Measurements from ENCODE around the gene SPNS1. TPM values are rescaled to one million over a fixed set of nuclear protein-coding genes. Genes with fewer than 3 reads are reported as not detected.

SPNS1 gene
- total and polyA plus RNA-seq, 2 donors (not counting 1 experiment from before 2014, with no cell fraction given): 36.4 to 47.6 TPM

- Mint-ChIP-seq H3K27me3 (peaks cover 6% of the 10 kb centered on the region), H3K27ac (no peak overlapping the region), H3K4me3 (no peak overlapping the region), H3K4me1 (peaks cover 3% of the 10 kb centered on the region), H3K9me3 (ENCODE audit: insufficient read depth) (no peaks in the 10 kb centered on the region)
- Histone ChIP-seq H3K27me3 (replicated peaks in 1 of 4; ENCODE audit: control extremely low read depth in 1 of 4, control insufficient read depth in 3 of 4, insufficient read depth in 4 of 4, low read length in 3 of 4) (peaks cover 0 to 5% (median 0%) of the 10 kb centered on the region in 4 experiments), H3K4me1 (ENCODE audit: control insufficient read depth in 2 of 2, insufficient read depth in 2 of 2, low read length in 2 of 2) (no peaks in the 10 kb centered on the region), H4K20me1 (ENCODE audit: control insufficient read depth, insufficient read depth, low read length, poor library complexity, severe bottlenecking) (no peaks in the 10 kb centered on the region), H3K4me3 (ENCODE audit: control extremely low read depth in 1 of 5, extremely low read depth in 1 of 5, insufficient read depth in 1 of 5, low read depth in 2 of 5, low read length in 4 of 5) (no peak overlapping the region), H3K4me2 (replicated peaks; ENCODE audit: low read depth, low read length, poor library complexity, severe bottlenecking) (no peak overlapping the region), H3K36me3 (replicated peaks in 1 of 2; ENCODE audit: control extremely low read depth in 1 of 2, control insufficient read depth in 1 of 2, extremely low read depth in 1 of 2, insufficient read depth in 2 of 2, low read length in 1 of 2) (no peaks in the 10 kb centered on the region), H2AFZ (ENCODE audit: insufficient read depth, low read depth, low read length, poor library complexity, severe bottlenecking) (no peak overlapping the region), H3K79me2 (ENCODE audit: control insufficient read depth, insufficient read depth, low read length) (no peaks in the 10 kb centered on the region), H3K9me3 (ENCODE audit: control extremely low read depth in 1 of 3, control insufficient read depth in 2 of 3, insufficient read depth in 1 of 3, low read length in 2 of 3) (no peaks in the 10 kb centered on the region), H3K27ac (ENCODE audit: low read length in 2 of 2) (no peak overlapping the region), H3K9ac (ENCODE audit: low read length) (no peak overlapping the region)
- TF ChIP-seq EZH2 (IDR thresholded peaks at IDR 0.05; ENCODE audit: borderline replicate concordance, insufficient read depth, low read depth, low read length, poor library complexity, severe bottlenecking): no peak
- TF ChIP-seq CTCF (IDR thresholded peaks at IDR 0.05): no peak
- ATAC-seq (ENCODE audit: low read depth) (no peak), DNase-seq (no peak)
- intact Hi-C loops (cut with micrococcal nuclease): no loop called here
- CTCF ChIA-PET: no interaction called here
- POLR2A ChIA-PET: no interaction called here
- 60% methylated on average over 2 of the region's 8 CpGs for WGBS (ENCODE audit: insufficient coverage)
Measured at GRCh38 chr16:29030086-29030840, 55.7 kb downstream of the SPNS1 start.

Other genes with a start within 250 kb of the SPNS1 start
- 12.6 and 13.4 TPM in 2 replicates for gene NPIPB9, start 223.0 kb upstream of the SPNS1 start, total RNA-seq
- 1.3 and 3.4 TPM in 2 replicates for gene NPIPB9, start 223.0 kb upstream of the SPNS1 start, polyA plus RNA-seq
- gene ATXN2L, start 151.8 kb upstream of the SPNS1 start, total RNA-seq: 274 and 289 TPM in 2 replicates
- gene ATXN2L, start 151.8 kb upstream of the SPNS1 start, polyA plus RNA-seq: 134 and 157 TPM in 2 replicates
- gene TUFM, start 128.4 kb upstream of the SPNS1 start, total RNA-seq: 129 and 143 TPM in 2 replicates
- gene TUFM, start 128.4 kb upstream of the SPNS1 start, polyA plus RNA-seq: 126 and 160 TPM in 2 replicates
- 118 and 120 TPM in 2 replicates for gene SH2B1, start 110.9 kb upstream of the SPNS1 start, total RNA-seq
- gene SH2B1, start 110.9 kb upstream of the SPNS1 start, polyA plus RNA-seq: 94.2 and 118 TPM in 2 replicates
- gene ATP2A1, start 96.3 kb upstream of the SPNS1 start, total RNA-seq: 0.84 and 1.1 TPM in 2 replicates
- 0.22 and 0.31 TPM in 2 replicates for gene ATP2A1, start 96.3 kb upstream of the SPNS1 start, polyA plus RNA-seq
- 132 and 136 TPM in 2 replicates for gene RABEP2, start 49.5 kb upstream of the SPNS1 start, total RNA-seq
- gene RABEP2, start 49.5 kb upstream of the SPNS1 start, polyA plus RNA-seq: 178 and 226 TPM in 2 replicates
- 303 and 306 TPM in 2 replicates for gene CD19, start 42.8 kb upstream of the SPNS1 start, total RNA-seq
- 478 and 548 TPM in 2 replicates for gene CD19, start 42.8 kb upstream of the SPNS1 start, polyA plus RNA-seq
- 102 TPM in 2 replicates for gene NFATC2IP, start 23.8 kb upstream of the SPNS1 start, total RNA-seq
- 96.4 and 125 TPM in 2 replicates for gene NFATC2IP, start 23.8 kb upstream of the SPNS1 start, polyA plus RNA-seq
- gene LAT, start 10.3 kb downstream of the SPNS1 start, total RNA-seq: 10.6 and 11.5 TPM in 2 replicates
- 12.2 and 20.1 TPM in 2 replicates for gene LAT, start 10.3 kb downstream of the SPNS1 start, polyA plus RNA-seq